Measurements from ENCODE around the gene GABARAPL1. TPM values are rescaled to one million over a fixed set of nuclear protein-coding genes. Genes with fewer than 3 reads are reported as not detected.

GABARAPL1 gene
- total RNA-seq, 1 donor from 2014 or later = 133 TPM

GRCh38 chr12:10189653-10190052 lies 23.0 kb upstream of the GABARAPL1 start:
- Mint-ChIP-seq H3K4me1 (ENCODE audit: unreplicated experiment) (peaks cover 14% of the 10 kb centered on the region), H3K27ac (ENCODE audit: unreplicated experiment) (no peak overlapping the region), H3K36me3 (ENCODE audit: low read depth, unreplicated experiment) (no peaks in the 10 kb centered on the region), H3K9me3 (ENCODE audit: unreplicated experiment) (no peaks in the 10 kb centered on the region), H3K4me3 (ENCODE audit: unreplicated experiment) (no peak overlapping the region), H3K27me3 (ENCODE audit: unreplicated experiment) (peaks cover 3% of the 10 kb centered on the region)
- DNase-seq (ENCODE audit: low spot score) = no peak
- TF ChIP-seq, protein P1, sequence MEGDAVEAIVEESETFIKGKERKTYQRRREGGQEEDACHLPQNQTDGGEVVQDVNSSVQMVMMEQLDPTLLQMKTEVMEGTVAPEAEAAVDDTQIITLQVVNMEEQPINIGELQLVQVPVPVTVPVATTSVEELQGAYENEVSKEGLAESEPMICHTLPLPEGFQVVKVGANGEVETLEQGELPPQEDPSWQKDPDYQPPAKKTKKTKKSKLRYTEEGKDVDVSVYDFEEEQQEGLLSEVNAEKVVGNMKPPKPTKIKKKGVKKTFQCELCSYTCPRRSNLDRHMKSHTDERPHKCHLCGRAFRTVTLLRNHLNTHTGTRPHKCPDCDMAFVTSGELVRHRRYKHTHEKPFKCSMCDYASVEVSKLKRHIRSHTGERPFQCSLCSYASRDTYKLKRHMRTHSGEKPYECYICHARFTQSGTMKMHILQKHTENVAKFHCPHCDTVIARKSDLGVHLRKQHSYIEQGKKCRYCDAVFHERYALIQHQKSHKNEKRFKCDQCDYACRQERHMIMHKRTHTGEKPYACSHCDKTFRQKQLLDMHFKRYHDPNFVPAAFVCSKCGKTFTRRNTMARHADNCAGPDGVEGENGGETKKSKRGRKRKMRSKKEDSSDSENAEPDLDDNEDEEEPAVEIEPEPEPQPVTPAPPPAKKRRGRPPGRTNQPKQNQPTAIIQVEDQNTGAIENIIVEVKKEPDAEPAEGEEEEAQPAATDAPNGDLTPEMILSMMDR (IDR thresholded peaks at IDR 0.05; ENCODE audit: unreplicated experiment) = no peak

- TF ChIP-seq, protein P1 (IDR thresholded peaks at IDR 0.05; ENCODE audit: unreplicated experiment) = peak; percentile 38
- Mint-ChIP-seq H3K27me3 (ENCODE audit: unreplicated experiment) (peaks cover 4% of the 10 kb centered on the region), H3K27ac (ENCODE audit: unreplicated experiment) (no peak overlapping the region), H3K36me3 (ENCODE audit: low read depth, unreplicated experiment) (no peaks in the 10 kb centered on the region), H3K9me3 (ENCODE audit: unreplicated experiment) (no peaks in the 10 kb centered on the region), H3K4me1 (ENCODE audit: unreplicated experiment) (peaks cover 18% of the 10 kb centered on the region), H3K4me3 (ENCODE audit: unreplicated experiment) (no peak overlapping the region)
- DNase-seq (ENCODE audit: low spot score) = peak; percentile 55
These were observed 21.9 kb upstream of the GABARAPL1 start for GRCh38 chr12:10190558-10191388.

DNA sequence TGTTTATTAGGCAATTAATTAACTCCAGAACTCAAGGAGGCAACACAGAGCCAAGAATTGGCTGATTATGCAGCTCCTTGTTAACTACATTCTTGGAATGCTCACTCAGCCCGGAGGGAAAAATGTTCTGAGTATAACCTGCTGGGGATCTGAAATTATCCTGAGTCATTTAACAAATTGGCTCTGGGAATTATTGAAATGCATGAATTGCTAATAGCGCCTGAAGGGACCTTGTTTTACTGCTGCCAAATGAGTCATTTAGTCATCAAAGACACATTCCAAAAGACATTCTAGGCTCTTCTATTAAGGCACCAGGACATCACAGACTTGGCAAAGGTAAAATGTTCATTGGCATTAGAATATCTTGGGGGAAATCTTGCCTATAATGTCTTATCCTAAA lies 20.8 kb upstream of the GABARAPL1 start:
- TF ChIP-seq, protein P1 (IDR thresholded peaks at IDR 0.05; ENCODE audit: unreplicated experiment) = no peak
- Mint-ChIP-seq H3K27ac (ENCODE audit: unreplicated experiment) (no peak overlapping the region), H3K4me1 (ENCODE audit: unreplicated experiment) (peaks cover 18% of the 10 kb centered on the region), H3K27me3 (ENCODE audit: unreplicated experiment) (peaks cover 4% of the 10 kb centered on the region), H3K4me3 (ENCODE audit: unreplicated experiment) (no peak overlapping the region), H3K36me3 (ENCODE audit: low read depth, unreplicated experiment) (no peaks in the 10 kb centered on the region), H3K9me3 (ENCODE audit: unreplicated experiment) (no peaks in the 10 kb centered on the region)
- DNase-seq (ENCODE audit: low spot score) = no peak

DNA sequence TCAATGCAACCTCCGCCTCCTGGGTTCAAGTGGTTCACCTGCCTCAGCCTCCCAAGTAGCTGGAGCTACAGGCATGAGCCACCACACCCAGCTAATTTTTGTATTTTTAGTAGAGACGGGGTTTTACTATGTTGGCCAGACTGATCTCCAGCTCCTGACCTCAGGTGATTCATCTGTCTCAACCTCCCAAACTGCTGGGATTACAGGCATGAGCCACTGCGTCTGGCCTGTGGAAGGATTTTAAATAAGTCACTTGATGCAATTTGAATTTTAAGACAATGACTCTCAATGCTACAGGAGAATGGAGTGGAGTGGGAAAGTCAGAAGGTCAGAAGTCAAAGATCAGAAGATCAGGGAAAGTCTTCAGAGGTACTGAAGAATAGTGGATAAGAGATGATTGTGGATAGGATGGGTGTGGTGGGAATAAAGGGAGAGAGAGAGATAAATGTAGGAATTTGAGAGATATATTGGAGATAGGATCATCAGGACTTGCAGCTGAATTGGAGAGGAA lies 18.5 kb upstream of the GABARAPL1 start:
- H3K27me3 Mint-ChIP-seq (ENCODE audit: unreplicated experiment) = peaks cover 4% of the 10 kb centered on the region
- H3K9me3 Mint-ChIP-seq (ENCODE audit: unreplicated experiment) = no peaks in the 10 kb centered on the region
- H3K4me1 Mint-ChIP-seq (ENCODE audit: unreplicated experiment) = peaks cover 18% of the 10 kb centered on the region
- H3K4me3 Mint-ChIP-seq (ENCODE audit: unreplicated experiment) = no peak overlapping the region
- no peak for DNase-seq (ENCODE audit: low spot score)
- no peak overlapping the region for H3K27ac Mint-ChIP-seq (ENCODE audit: unreplicated experiment)
- no peaks in the 10 kb centered on the region for H3K36me3 Mint-ChIP-seq (ENCODE audit: low read depth, unreplicated experiment)
- TF ChIP-seq, protein P1 (IDR thresholded peaks at IDR 0.05; ENCODE audit: unreplicated experiment) = no peak

DNA sequence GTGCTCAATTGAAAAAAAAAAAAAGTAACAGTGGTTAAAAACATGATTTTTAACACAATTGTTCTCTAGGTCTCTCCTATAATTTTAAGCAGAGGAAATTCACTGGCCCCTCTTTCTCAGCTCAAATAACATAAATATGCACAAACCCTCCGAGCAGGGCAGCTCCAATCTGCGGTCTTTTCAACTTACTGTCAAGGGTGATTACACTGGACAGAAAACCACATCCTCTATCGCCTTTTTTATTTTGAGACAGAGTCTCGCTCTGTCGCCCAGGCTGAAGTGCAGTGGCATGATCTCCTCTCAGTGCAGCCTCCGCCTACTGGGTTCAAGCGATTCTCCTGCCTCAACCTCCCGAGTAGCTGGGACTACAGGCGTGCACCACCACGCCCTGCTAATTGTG lies 16.5 kb upstream of the GABARAPL1 start:
- no peak overlapping the region for H3K27ac Mint-ChIP-seq (ENCODE audit: unreplicated experiment)
- H3K4me3 Mint-ChIP-seq (ENCODE audit: unreplicated experiment) = no peak overlapping the region
- H3K4me1 Mint-ChIP-seq (ENCODE audit: unreplicated experiment) = peaks cover 7% of the 10 kb centered on the region
- H3K9me3 Mint-ChIP-seq (ENCODE audit: unreplicated experiment) = no peaks in the 10 kb centered on the region
- peaks cover 3% of the 10 kb centered on the region for H3K27me3 Mint-ChIP-seq (ENCODE audit: unreplicated experiment)
- TF ChIP-seq, protein P1 (IDR thresholded peaks at IDR 0.05; ENCODE audit: unreplicated experiment) = no peak
- H3K36me3 Mint-ChIP-seq (ENCODE audit: low read depth, unreplicated experiment) = no peaks in the 10 kb centered on the region
- no peak for DNase-seq (ENCODE audit: low spot score)
